ENCODE data around the gene RIT2. TPM values are rescaled to one million over a fixed set of nuclear protein-coding genes. Genes with fewer than 3 reads are reported as not detected.

The RIT2 gene
- total RNA-seq, 1 experiment from 2014 or later = 0.17 TPM

DNA sequence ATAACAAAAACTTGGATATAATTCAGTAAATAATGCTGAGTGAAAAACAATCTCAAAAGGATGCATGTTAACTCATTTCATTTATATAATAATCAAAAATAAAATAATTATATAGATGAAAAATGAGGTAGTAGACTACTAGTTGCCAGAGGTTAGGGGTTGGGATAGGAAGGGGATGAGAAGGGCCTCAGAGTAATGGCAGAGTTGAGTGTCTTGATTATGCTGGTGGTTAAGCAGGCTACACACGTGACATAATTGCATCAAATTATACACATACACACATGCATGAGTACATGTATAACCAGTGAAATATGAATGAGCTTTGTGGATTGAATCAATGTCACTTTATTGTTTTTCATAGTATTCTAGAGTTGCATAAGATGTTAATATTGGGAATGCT lies 201.0 kb downstream of the RIT2 start:
- Histone ChIP-seq H3K4me3 (ENCODE audit: insufficient read depth, low read depth, low read length) (no peak overlapping the region), H3K27me3 (ENCODE audit: control insufficient read depth, insufficient read depth, low read length) (no peaks in the 10 kb centered on the region), H3K36me3 (replicated peaks; ENCODE audit: control insufficient read depth, insufficient read depth, low read length) (no peaks in the 10 kb centered on the region)
- DNase-seq = no peak

DNA sequence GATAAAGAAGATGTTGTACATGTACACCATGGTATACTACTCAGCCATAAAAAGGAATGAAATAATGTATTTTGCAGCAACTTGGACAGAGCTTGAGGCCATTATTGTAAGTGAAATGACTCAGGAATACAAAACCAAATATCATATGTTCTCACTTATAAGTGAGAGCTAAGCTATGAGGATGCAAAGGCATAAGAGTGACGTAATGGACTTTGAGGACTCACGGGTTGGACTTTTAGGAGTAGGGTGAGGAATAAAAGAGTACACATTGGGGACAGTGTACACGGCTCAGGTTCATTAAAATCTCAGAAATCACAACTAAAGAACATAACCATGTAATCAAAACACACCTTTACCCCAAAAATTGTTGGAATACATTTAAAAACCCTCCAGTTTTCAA lies 206.4 kb downstream of the RIT2 start:
- H3K36me3 ChIP-seq (replicated peaks; ENCODE audit: control insufficient read depth, insufficient read depth, low read length) = no peaks in the 10 kb centered on the region
- no peak for DNase-seq
- no peak overlapping the region for H3K4me3 ChIP-seq (ENCODE audit: insufficient read depth, low read depth, low read length)
- H3K27me3 ChIP-seq (ENCODE audit: control insufficient read depth, insufficient read depth, low read length) = no peaks in the 10 kb centered on the region

DNA sequence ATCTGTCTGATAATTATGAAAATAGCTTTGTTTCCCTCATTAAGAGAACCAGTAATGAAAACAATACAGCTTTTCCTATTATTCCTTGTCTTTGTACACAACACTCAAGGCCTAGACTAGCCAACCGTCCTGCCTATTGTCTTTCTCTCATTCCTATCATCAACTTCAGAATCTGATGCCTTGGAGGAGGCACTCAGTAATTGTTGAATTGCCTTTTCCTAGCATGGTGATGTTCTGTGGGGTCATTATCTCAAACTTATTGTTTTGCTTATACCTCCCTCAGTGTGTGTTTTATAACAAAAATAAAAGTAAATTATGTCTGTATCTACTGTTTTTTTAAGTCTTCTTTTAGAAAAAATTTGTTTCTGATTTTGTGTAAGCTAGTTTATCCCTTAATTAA lies 208.7 kb downstream of the RIT2 start:
- H3K27me3 ChIP-seq (ENCODE audit: control insufficient read depth, insufficient read depth, low read length) = no peaks in the 10 kb centered on the region
- no peaks in the 10 kb centered on the region for H3K36me3 ChIP-seq (replicated peaks; ENCODE audit: control insufficient read depth, insufficient read depth, low read length)
- no peak overlapping the region for H3K4me3 ChIP-seq (ENCODE audit: insufficient read depth, low read depth, low read length)
- no peak for DNase-seq

DNA sequence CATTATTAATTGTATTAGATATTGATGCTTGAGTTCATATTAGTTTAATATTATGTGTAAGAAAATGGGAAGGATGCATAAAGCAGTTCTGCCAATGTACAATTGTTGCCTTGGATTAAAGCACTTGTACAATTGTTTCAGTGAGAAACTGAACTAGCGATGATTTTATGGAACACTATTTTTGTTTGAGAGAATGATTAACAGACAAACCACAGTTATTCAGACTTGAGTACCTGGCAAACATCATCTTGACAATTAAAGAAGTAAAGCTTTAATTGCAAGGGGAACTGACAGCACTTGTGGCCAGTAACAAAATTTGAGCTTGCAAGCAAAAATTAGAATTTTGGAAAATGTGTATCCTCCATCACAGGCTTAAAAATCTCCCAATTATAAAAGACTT lies 214.3 kb downstream of the RIT2 start:
- DNase-seq = no peak
- H3K4me3 ChIP-seq (ENCODE audit: insufficient read depth, low read depth, low read length) = no peak overlapping the region
- no peaks in the 10 kb centered on the region for H3K36me3 ChIP-seq (replicated peaks; ENCODE audit: control insufficient read depth, insufficient read depth, low read length)
- H3K27me3 ChIP-seq (ENCODE audit: control insufficient read depth, insufficient read depth, low read length) = no peaks in the 10 kb centered on the region

DNA sequence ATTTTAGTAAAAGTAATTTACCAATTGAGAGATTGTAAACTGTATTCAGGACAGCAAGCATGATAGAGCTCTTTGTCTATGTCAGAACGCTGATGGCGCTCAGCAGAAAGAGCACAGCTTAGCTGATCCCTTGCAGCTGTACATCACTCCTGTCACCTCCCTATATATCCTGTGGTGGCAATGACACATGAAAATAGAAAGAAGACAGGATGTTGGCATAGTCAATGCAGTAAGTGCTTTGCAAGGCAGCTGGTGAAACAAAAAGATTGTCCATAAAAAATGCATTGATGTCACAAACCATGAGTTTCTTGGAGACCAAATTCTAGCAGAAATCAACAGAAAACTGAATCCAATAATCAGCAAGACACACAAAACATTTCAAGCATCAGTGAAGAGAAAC lies 221.5 kb downstream of the RIT2 start:
- Histone ChIP-seq H3K4me3 (ENCODE audit: insufficient read depth, low read depth, low read length) (no peak overlapping the region), H3K36me3 (replicated peaks; ENCODE audit: control insufficient read depth, insufficient read depth, low read length) (no peaks in the 10 kb centered on the region), H3K27me3 (ENCODE audit: control insufficient read depth, insufficient read depth, low read length) (no peaks in the 10 kb centered on the region)
- no peak for DNase-seq

DNA sequence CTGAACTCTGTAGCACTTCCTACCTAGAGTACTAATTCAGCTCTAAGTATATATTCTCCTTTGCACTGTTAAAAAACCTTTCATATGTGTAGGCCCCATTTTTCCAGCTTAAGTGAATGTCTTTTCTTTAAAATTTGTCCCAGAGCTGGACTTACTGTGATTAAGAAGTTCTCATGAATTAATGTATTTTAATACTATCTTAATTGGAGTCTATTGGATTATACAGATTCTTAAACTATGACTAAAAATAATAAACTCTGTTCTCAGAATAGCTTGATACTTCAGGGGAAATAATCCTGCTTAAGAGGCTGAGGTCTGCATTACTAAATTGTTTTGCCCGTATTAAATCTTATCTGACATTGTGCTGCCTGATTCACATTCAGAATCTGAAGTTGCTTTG lies 223.3 kb downstream of the RIT2 start:
- no peak for DNase-seq
- H3K27me3 ChIP-seq (ENCODE audit: control insufficient read depth, insufficient read depth, low read length) = no peaks in the 10 kb centered on the region
- H3K4me3 ChIP-seq (ENCODE audit: insufficient read depth, low read depth, low read length) = no peak overlapping the region
- H3K36me3 ChIP-seq (replicated peaks; ENCODE audit: control insufficient read depth, insufficient read depth, low read length) = no peaks in the 10 kb centered on the region

DNA sequence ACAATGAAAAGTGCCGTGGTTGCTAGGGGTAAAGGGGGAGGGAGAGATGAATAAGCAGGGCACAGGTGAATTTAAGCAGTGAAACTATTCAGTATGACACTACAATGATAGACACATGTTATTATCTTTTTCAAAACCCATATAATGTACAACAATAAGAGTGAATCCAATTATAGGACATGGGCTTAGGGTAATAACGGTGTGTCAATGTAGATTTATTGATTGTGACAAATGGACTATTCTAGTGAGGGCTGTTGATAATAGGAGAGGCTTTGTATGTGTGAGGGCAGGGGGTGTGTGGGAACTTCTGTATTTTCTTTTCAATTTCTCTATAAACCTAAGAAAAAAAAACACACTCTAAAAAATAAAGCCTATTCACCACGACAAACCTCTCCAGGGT lies 223.8 kb downstream of the RIT2 start:
- DNase-seq = no peak
- H3K27me3 ChIP-seq (ENCODE audit: control insufficient read depth, insufficient read depth, low read length) = no peaks in the 10 kb centered on the region
- no peaks in the 10 kb centered on the region for H3K36me3 ChIP-seq (replicated peaks; ENCODE audit: control insufficient read depth, insufficient read depth, low read length)
- H3K4me3 ChIP-seq (ENCODE audit: insufficient read depth, low read depth, low read length) = no peak overlapping the region

DNA sequence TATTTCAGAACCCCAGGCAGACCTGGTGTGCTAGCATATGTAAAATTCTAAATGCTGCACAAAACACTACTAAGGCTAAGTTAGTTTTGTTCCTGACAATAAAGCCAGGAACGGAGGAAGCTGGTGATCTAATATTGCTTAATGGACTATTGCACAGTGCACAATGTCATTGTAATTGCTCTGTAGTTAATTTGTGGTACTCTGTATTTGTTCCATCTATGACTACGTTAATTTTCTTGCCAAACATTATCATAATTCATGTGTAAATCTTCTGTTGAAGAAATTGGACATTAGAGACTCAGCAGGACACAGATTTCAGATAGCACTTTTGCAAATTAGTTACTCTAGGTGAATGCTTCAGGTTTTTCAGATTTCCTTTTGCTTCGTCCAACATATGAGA lies 232.3 kb downstream of the RIT2 start:
- no peaks in the 10 kb centered on the region for H3K36me3 ChIP-seq (replicated peaks; ENCODE audit: control insufficient read depth, insufficient read depth, low read length)
- DNase-seq = no peak
- H3K27me3 ChIP-seq (ENCODE audit: control insufficient read depth, insufficient read depth, low read length) = no peaks in the 10 kb centered on the region

DNA sequence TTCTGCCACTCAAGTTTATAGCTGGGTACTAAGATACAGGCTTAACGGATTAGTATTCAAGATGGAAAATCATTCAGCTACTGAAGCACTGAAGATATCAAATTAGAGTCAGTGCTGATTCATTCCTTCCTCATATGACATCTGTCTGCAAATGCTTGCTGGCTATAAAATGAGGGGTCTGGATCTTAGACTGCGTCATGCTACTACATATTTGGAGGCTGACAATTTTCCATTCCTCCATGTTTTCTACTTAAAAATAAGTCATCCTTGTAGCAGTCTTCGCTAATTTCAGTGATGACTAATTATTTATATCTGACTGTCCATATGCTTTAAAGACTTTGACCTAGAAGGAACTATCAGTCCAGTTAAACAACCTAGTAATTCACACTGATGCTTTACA lies 233.4 kb downstream of the RIT2 start:
- DNase-seq = no peak
- Histone ChIP-seq H3K36me3 (replicated peaks; ENCODE audit: control insufficient read depth, insufficient read depth, low read length) (no peaks in the 10 kb centered on the region), H3K27me3 (ENCODE audit: control insufficient read depth, insufficient read depth, low read length) (no peaks in the 10 kb centered on the region), H3K4me3 (ENCODE audit: insufficient read depth, low read depth, low read length) (no peak overlapping the region)

More for the DNA sequence above, 232.3 kb downstream of the RIT2 start:
- H3K4me3 ChIP-seq (ENCODE audit: insufficient read depth, low read depth, low read length) = no peak overlapping the region

DNA sequence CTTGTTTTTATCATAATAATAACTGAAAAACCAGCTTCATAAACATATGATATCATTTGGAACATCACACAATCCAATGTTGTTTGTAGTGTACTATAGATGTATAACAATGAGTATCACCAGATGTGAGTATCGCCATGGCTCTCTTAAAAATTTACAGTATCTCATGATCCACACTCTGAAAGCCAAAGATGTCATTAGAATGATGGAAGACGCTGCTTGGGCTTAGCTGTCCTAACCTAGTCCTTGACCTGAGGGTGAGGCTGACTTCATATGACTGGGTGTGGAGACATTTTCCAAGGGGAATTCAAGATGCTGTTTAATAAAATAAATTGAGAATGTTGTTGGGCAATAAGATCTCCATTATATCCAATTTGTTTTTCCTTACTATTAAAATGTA lies 242.6 kb downstream of the RIT2 start:
- no peak for DNase-seq
- H3K27me3 ChIP-seq (ENCODE audit: control insufficient read depth, insufficient read depth, low read length) = no peaks in the 10 kb centered on the region
- no peak overlapping the region for H3K4me3 ChIP-seq (ENCODE audit: insufficient read depth, low read depth, low read length)
- no peaks in the 10 kb centered on the region for H3K36me3 ChIP-seq (replicated peaks; ENCODE audit: control insufficient read depth, insufficient read depth, low read length)

DNA sequence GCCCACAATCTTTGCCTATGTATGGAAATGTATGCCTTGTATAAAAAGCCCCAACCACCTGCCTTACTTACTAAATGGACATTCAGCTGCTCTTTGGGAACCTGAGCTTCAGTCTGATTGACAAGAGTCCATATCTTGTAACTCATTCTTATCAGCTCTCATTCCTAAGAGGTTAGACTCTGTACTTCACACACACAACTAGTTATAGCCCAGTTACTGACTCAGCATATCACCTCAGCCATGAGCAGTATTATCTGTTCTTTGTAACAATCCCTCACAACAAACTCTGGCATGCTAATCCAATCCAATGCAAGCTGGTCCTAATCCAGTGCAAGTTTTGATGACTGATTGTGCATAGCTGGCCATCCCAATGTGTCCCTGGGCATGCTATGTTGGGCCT lies 250.6 kb downstream of the RIT2 start:
- DNase-seq = no peak
- Histone ChIP-seq H3K27me3 (ENCODE audit: control insufficient read depth, insufficient read depth, low read length) (no peaks in the 10 kb centered on the region), H3K4me3 (ENCODE audit: insufficient read depth, low read depth, low read length) (no peak overlapping the region), H3K36me3 (replicated peaks; ENCODE audit: control insufficient read depth, insufficient read depth, low read length) (no peaks in the 10 kb centered on the region)

DNA sequence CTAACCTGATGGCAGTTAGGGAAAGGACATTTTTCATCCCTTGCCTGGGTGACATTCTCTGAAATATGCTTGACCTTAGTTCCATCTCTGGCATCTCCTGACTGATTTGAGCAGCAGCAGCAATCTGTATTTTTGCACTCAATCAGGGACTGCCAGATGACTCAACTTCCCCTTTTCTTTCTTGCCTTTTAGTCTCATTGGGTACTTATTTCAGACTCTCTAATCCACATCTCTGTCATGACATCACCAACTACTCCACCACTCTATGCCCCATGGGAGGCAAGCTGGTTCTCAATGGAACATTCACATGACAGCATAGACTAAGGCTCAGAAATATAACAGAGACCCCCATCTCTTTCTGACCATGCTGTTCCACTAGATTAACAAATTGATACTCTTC lies 254.2 kb downstream of the RIT2 start:
- Histone ChIP-seq H3K27me3 (ENCODE audit: control insufficient read depth, insufficient read depth, low read length) (no peaks in the 10 kb centered on the region), H3K4me3 (ENCODE audit: insufficient read depth, low read depth, low read length) (no peak overlapping the region), H3K36me3 (replicated peaks; ENCODE audit: control insufficient read depth, insufficient read depth, low read length) (no peaks in the 10 kb centered on the region)
- DNase-seq = no peak

DNA sequence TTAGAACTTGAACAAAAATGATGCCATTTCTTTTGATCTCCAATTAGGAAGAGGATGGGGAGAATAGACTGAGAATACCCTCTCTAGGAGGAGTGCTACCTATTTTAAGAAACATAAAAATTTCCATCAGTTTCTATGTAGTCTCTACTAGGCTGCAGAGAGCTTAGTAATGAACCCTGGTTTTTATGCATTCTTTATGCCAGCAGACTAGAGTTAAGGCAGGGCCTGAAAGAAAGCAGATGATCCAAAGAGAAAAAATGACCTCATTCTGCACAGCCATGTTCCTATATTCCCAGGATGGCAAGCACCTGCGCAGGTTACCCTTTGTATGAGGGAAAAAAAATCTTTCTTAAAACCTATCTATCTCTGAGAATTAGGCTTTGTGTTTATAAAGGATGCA lies 254.9 kb downstream of the RIT2 start:
- Histone ChIP-seq H3K27me3 (ENCODE audit: control insufficient read depth, insufficient read depth, low read length) (no peaks in the 10 kb centered on the region), H3K36me3 (replicated peaks; ENCODE audit: control insufficient read depth, insufficient read depth, low read length) (no peaks in the 10 kb centered on the region), H3K4me3 (ENCODE audit: insufficient read depth, low read depth, low read length) (no peak overlapping the region)
- no peak for DNase-seq

DNA sequence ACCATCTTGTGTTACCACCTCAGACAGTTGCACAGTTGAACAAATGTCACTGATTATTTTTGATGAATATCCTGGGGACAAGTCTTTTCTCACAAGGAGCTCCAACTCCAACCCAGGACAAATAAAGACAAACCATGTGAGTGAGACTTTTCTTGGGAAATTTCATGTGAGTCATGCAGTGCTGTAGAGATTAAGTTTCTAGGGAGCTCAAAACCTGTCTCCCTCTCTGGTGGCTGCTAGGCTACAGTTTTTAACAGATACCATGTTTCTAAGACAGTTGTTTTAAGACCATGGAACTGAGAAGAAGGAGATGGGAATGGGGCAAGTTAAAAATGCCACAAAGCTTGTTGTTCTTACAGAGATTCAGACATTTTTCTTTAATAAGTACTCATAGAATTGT lies 255.5 kb downstream of the RIT2 start:
- no peak for DNase-seq
- H3K27me3 ChIP-seq (ENCODE audit: control insufficient read depth, insufficient read depth, low read length) = no peaks in the 10 kb centered on the region
- H3K36me3 ChIP-seq (replicated peaks; ENCODE audit: control insufficient read depth, insufficient read depth, low read length) = no peaks in the 10 kb centered on the region

DNA sequence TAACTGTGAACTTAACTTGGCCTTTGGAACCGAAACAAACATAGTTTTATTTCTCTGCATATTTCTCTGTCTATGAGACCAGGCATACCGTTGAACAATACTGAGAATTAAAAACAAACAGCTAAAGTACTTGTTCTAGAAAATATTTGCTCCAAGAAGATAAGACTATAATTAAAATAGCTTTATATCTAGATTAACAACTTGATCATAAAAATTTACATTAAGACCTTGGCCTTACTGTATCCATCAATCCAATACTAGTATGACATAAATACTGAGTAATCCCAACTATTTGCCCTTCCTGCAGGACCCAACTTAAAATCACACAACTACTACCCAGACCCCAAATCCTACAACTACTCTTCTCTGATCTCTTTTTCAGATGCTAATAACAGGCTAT lies 260.9 kb downstream of the RIT2 start:
- Histone ChIP-seq H3K27me3 (ENCODE audit: control insufficient read depth, insufficient read depth, low read length) (no peaks in the 10 kb centered on the region), H3K4me3 (ENCODE audit: insufficient read depth, low read depth, low read length) (no peak overlapping the region), H3K36me3 (replicated peaks; ENCODE audit: control insufficient read depth, insufficient read depth, low read length) (no peaks in the 10 kb centered on the region)
- no peak for DNase-seq

More for the DNA sequence above, 255.5 kb downstream of the RIT2 start:
- no peak overlapping the region for H3K4me3 ChIP-seq (ENCODE audit: insufficient read depth, low read depth, low read length)
